HG03196 (cell line): ENCODE measurements around the gene PXDC1.
"Not testable (repeated sequence)": the region's sequence is repeated elsewhere in the genome, so short reads cannot be mapped to it uniquely, and the experiment has no call there.

ENCODE experiments used
- ATAC-seq: cut with Tn5 transposase; IDR thresholded peaks from one replicate; pipeline ENCODE4 v1.9.1; 2021; ENCODE audit not compliant: unreplicated experiment

Gene PXDC1

DNA sequence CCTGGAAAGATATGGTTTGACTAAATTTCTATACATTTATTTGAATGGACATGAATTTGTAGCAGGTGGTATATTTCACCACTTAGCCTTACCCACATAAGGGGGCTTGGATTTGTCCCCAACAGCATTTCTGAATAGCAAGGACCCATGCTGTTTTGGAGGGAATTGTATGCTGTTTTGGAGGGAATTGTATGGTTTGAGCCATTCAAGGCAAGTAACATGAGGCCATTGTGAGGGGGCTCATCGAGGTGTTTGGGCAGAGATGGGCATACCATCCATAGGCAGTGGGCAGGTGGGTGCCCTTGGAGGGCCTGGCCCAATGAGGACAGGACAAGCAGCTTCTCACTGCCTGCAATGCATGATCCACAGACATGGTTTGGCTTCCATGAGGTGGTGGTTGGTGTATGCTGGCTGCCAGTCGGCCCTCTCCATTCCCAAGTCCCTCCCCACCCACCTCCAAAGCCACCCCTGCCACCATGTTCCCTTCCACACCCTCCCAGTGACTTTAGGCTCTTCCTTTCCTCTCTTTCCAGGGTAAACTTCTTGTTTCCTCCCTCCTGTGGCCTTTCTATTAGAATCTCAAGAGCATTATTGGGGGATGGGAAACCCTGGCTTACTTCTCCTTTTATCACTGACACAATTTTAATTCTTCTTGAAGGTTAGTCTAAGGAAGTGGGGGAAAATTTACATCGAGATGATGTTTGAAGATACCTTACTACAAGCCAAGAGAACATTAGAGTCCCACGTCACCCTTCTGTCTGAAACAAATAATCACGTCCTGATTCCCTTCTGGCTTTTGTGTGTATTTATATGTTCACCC lies 13.2 kb upstream of the PXDC1 start:
- ATAC-seq = no peak

DNA sequence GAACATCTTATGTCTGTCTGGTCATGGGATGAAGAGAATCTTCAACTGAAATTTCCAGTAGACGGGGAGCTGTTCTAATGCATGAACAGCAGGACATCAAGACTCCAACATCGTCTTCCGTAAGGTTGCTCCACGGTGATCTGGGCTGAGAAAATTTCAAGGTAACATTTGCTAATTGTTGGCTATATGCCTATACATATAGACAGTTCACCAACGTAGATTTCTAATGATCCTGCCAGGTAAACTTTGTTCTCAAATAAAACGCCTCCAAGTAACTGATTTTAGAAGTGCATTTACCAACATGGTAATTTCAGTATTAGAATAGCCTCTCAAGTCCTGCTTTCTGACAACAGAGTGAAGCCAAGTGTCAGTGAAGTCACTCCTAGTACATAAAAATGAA lies 11.3 kb upstream of the PXDC1 start:
- ATAC-seq = no peak

DNA sequence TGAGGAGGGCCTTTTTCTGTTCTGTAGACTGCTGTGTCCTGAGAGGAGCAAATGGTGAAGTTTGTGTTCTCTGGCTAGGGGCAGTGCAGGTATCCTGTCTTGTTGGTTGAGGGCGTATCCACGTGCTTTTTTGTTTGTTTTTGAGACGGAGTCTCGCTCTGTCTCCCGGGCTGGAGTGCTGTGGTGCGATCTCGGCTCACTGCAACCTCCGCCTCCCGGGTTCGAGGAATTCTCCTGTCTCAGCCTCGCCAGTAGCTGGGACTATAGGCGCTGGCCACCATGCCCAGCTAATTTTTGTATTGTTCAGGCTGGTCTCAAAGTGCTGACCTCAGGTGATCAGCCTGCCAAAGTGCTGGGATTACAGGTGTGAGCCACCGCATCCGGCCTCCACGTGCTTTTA lies 10.8 kb upstream of the PXDC1 start:
- ATAC-seq = no peak

DNA sequence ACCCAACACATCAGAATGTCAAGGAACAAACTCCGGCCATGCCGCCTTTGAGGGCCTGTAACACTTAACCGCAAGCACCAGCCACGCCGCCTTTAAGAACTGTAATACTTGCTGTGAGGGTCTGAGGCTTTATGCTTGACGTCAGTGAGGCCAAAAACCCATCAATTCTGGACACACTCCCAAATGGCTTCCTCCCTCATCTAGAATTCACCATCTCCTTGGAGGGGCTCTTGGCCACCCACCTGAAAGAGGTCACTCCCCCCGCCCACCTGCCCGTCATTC lies 10.4 kb upstream of the PXDC1 start:
- no peak for ATAC-seq

DNA sequence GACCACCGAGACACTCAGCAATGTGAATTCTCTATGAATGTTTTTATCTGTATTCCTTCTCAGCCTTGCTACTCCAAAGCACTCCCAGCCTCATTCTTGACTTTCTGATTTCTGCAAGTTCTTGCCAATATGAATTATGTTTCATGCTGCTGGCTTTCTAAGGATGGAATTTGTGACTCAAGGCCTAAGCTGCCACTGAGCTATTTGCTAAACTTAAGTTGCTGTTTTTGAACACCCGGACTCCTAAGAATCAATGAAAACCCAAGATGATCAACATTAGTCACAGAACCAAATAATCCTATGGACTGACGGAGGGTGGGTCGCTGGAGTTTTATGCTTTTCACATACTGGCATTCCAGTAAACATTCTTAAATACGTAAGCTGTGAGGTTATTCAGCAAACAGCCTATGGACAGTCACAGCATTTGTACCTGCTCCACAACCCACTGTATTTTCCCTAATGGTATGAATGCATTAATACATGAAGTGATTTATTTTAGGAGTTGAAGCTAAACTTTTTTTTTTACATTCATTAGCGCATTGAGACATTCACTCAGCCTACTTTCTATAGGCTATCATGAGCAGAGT lies 8.2 kb upstream of the PXDC1 start:
- no peak for ATAC-seq

DNA sequence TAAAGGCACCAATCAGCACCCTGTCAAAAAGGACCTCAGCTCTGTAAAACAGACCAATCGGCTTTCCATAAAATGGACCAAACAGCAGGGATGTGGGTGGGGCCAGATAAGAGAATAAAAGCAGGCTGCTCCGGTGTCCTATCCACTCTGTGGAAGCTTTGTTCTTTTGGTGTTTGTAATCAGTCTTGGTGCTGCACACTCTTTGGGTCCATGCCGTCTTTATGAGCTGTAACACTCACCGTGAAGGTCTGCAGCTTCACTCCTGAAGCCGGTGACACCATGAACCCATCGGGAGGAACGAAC lies 7.3 kb upstream of the PXDC1 start:
- no peak for ATAC-seq

DNA sequence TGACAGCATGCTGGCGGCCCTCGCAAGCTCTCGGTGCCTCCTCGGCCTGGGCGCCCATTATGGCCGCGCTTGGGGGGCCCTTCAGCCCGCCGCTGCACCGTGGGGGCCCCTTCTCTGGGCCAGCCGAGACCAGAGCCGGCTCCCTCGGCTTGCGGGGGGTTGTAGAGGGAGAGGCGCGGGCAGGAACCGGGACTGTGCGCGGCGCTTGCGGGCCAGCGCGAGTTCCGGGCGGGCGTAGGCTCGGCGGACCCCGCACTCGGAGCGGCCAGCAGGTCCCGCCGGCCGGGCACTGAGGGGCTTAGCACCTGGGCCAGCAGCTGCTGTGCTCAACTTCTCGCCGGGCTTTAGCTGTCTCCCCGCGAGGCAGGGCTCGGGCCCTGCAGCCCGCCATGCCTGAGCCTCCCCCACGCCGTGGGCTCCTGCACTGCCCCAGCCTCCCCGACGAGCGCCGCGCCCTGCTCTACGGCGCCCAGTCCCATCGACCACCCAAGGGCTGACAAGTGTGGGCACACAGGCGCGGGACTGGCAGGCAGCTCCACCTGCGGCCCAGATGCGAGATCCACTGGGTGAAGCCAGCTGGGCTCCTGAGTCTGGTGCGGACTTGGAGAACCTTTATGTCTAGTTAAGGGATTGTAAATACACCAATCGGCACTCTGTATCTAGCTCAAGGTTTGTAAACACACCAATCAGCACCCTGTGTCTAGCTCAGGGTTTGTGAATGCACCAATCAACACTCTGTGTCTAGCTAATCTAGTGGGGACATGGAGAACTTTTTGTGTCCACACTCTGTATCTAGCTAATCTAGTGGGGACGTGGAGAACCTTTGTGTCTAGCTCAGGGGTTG lies 6.7 kb upstream of the PXDC1 start:
- ATAC-seq = not testable (repeated sequence)

DNA sequence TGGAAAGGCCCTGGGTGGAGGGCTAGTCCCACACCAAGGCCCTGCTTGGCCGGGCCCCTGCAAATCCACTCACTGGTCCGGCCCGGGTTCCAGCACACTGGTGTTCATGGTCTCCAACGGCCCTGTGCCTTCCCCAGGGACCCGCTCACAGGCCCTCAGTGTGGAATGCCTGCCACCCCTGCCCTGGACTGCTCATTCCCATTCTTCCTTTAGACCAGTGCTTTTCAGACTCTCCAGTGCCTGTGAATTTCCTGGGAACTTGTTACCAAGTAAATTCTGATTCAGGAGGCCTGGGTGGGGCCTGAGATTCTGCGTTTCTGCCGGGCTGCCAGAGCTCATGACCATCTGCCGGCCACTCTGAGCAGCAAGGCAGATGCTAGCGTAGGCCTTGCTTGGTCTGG lies 5.7 kb upstream of the PXDC1 start:
- ATAC-seq = no peak

DNA sequence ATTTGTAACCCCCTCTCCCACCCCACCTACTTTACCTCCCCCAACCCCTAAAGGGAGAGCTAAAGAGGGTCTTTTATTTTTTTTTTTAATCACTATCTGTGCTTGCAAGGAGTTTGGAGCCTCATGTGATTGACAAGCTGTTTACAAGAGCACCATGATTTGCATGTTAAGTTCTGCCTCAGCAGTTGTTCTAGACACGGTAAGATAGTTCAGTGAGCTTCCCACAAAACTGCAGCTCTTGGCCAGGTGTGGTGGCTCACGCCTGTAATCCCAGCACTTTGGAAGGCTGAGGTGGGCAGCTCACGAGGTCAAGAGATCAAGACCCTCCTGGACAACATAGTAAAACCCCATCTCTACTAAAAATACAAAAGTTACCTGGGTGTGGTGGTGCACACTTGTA lies 5.0 kb upstream of the PXDC1 start:
- ATAC-seq = no peak

DNA sequence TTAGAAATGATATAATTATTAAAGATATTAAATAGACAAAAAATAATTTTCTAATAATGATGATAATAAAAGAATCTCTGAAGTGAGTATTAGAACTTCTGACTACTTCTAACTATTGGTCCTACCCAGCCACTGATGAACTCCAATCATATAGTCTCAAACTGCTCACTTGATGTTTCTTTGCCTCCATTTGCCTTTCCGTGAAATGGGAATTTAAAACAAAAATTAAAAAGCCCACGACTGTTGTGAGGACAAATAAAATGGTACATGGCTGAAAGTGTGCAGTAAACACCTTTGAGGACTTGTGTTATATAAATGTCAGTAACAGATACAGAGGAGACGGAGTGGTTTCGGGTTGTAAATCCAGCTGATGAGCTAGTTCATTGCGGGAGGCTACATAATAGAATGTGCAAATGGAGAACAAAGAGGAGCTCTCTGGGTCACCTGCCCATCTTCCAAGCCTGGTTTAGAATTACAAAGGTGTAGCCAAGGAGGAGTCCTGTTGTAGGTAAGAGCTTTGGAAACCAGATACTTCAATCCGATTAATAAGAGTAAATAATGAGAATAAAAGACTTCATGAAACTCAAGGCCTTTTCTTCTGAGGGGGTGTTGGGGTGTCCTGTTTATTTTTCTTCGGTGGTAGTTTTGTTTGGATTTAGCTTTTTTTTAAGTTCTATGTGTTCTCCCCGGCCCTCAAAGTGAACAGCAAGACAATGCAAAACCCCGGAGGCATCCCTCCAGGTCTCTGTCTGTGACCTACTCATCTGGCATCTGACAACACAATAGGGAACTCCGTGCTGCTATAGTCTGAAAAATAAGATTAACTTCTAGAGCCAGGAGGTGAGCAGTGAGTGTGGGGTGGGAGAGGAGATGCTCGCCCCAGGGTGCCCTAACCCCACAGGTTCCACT lies 4.4 kb upstream of the PXDC1 start:
- no peak for ATAC-seq

DNA sequence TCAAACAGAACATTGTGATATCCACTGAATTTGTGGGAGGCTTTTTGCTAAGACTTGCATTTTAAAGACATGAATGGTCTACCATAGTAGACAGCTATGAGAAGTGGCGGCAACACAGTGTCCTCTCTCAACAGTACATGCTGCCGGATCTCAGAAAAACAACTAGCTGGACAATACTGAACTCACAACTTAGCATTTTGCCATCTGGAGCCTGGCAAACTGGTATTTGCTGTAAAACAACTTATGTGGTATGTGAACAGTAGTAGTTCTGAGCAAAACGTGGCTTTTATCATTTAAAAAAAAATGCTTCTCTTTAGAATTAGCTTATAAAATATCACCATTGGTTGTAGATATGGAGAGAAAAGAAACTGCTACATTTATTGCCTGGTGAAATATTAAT lies 3.3 kb upstream of the PXDC1 start:
- ATAC-seq = no peak

DNA sequence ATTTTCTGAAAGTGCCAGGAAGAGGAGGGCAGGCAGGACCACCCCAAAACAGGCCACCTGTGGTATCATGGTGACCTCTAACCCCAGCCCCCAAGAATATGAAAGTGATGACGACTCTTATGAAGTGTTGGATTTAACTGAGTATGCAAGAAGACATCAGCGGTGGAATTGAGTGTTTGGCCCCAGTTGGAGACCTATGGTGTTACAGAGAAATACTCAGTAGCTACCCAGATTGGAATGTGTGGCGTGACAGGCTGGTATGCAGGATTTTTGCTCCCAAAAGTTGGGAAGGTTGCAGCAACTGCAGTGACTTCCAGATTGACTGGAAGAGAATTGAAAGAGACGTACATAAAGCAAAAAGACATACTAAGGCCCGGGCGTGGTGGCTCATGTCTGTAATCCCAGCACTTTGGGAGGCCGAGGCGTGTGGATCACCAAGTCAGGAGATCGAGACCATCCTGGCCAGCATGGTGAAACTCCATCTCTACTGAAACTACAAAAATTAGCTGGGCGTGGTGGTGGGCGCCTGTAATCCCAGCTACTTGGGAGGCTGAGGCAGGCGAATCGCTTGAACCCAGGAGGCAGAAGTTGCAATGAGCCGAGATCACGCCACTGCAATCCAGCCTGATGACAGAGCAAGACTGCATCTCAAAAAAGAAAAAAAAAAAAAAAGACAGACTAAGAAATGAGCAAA lies 2.7 kb upstream of the PXDC1 start:
- ATAC-seq = not testable (repeated sequence)

DNA sequence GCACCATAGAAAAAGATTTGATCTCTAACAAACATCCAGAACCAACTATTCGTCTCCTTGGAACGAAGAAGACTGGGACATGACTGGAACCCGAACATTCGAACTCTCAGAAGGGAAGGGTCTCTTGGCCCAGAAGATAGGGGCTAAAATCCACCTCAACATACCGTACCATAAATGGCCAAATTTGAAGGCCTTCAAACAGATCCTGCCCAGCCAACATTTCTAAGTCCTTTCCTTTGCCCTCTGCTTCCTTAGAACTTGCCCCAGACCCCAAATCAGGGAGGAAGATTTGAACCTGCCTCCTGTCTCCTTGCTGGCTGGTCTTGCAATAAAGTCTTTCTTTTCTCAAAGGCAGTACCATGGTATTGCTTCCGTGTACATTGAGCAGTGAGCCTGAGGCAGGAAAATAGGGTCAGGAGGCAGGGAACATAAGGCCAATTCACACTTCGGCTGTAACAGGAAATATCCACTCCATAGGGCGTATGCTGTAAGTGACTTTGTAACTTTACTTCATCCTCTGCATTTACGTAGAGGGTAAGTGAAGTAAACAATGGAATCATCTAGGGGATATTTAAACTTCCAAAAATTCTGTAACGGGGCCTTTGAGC lies 1.8 kb upstream of the PXDC1 start:
- no peak for ATAC-seq

DNA sequence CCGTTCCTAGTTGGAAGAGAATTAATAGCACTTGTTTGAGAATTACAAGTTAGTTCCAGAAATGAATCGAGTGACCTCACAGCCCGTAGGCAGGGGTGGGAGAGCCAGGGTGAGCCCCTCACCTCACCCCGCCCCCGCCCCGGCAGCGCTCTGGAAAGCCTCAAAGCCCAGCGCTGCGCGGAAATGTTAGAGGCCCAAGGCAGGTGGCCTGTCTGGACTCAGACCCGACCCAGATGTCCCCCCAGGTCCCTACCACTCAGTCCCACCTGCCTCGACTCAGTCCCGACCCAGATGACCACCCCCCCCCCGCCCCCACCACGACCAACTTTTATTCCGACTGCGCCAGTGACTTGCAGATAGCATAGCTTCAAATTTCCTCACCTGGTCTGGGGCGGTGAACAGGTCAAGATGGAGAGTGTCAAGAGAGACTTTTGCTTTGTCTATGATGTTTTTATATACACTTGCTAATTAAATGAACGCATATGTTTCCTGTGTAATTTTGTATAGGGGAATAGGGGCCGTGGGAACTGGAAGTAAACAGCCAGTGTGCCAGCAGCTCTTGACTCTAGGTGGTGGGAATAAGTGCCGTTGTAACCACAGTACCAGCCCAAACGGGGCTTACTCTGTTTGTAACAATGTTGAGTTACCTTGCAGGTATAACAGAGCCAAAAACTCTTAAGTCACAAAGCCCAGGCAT lies 1.2 kb upstream of the PXDC1 start:
- no peak for ATAC-seq

DNA sequence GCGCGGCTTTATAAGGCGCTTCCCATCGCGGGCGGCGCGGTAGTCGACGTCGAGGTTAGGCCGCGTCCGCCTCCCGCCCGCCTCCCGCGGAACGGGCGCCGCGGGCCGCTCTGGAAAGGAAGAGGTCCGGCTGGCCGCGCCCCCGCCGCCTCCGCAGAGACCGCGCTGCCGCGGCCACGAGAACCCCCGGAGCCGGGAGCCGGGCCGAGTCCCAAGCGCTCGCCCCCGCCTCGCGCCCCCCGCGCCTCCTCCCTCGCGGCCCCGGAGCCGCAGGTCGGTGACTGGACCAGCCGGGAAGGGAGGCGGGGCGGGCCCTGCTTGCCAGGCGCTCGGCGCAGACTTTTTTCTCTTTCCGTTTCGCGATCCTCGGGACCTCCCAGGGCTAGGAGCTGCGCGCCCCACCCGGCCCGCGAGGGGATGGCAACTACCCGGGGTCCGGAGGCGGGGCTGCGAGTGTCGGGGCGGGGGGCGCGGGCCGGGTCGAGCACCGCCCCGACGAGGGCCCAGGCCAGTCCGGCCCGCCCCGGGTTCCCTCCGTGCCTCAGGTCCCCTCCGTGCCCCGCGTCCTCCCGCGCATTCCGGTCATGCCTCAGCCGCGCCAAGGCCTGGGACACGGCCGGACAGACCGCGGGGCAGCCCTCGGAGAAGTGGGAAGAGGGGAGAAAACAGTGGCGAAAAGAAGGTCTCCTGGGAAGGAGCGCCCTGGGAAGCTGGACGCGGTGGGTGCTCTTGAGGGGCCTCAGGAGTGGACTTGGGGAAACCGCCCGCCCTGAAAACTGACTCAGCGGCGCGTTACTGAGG lies 417 bp upstream of the PXDC1 start:
- peak; percentile 63 for ATAC-seq

DNA sequence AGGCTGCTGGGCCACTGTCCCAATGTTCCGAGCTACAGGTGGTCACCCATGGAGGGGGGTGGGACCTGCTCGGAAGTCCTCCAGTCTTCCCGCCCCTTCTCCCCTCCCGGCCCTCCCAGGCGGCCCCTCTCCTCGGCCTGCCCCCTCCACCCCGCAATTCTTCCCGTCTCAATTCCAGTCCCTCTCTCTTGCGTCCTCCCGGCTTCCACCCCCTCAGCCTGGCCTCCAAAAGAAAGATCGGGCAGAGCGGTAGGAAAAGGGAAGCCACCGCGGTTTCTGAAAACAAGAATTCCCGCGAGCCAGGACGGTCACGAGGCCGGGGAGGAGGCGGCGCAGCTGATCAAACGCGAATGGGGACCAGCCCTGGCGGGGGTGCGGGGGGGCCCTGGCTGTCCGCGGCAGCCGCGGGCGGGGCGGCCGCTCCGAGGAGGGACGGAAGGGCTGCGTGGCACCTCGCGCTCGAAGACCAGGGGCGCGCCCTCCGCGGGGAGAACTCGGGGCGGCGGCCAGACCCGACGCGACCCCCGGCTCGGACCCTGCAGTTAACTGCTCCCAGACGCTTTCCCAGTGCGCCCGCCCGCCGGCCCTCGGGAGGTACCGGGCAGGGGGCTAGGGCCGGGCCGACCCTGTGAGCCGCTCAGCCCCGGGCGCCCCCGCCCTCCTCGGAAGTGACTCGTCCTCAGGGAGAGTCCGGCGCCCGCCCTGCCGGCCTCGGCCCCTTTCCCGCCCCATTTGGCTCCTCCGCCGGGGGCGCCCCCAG lies 1.0 kb downstream of the PXDC1 start:
- ATAC-seq = no peak

DNA sequence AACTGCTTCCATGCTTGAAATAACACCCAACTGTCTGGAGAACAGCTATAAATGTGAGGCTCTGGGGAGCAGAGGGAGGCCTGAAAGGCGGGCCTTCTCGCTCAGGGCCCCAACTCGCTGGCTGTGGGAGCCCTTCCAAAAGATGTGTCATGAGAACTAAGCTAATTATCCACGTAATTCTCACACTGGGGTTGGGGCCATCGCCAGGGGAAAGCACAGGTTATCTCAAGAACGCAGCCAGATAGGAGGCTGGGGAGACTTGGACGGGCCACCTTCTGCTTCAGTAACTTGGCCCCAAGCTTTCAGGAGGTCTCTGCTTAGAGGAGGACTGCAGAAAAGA lies 1.6 kb downstream of the PXDC1 start:
- ATAC-seq = no peak

DNA sequence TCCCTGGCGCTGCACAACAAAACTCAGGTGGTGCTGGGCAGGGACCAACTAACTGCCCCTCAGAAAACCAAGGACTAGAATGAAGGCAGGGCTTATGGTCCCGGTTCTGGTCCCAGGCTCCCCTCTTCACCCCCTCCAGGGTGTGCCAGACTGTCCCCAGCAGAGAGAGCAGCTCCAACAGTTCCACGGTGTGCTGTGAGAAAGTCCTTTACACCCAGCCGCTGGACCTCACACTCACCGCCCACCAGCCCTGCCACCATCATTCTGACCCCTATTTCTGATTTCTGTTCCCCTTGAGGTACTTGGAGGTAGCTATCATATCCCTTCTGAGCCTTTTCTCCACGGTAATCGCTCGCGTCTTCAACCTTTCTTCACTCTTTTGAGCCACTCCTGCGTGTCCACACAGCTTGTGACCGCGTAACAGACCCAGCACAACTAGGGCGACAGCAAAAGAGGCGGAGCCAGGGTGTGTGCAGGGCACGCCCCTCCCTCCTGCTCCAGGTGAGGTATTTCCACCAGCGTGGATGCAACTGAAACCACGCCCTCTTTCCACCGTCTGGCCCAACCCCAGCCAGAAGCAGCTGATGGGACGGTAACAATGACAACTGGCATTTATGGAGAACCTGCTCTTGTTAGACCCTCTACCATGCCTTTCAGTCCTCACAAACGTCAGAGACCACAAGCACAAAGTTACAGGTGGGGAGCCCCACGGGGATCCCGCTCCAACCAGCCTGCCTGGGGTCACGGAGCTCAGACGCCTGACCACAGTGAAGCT lies 2.3 kb downstream of the PXDC1 start:
- ATAC-seq = no peak
